HCT116 (cell line): Measurements from ENCODE around the gene DVL1. TPM values are rescaled to one million over a fixed set of nuclear protein-coding genes. Genes with fewer than 3 reads are reported as not detected.
A peak's percentile ranks its signal among the peaks of the same experiment; 100 is the strongest.

ENCODE experiments used
- ATAC-seq: fragments of 200-7000 bp; cut with Tn5 transposase; 2 replicates; pipeline ENCODE4 v1.9.1; 2020; ENCODE audit warnings: mild to moderate bottlenecking, moderate library complexity
- BruUV-seq: library from RNA; stranded (reverse); fragments of 400-500 nt; replicated peaks from 2 replicates; lab custom pipeline; 2021; lab: Mats Ljungman, UMichigan
- CTCF ChIA-PET: fragments of 300-600 bp; sonication (Branson Sonifier 250); formaldehyde crosslinking; loops from one replicate; lab custom pipeline; 2021; ENCODE audit warnings: antibody characterized with exemption; lab: Charles Lee
- POLR2A ChIA-PET: fragments of 300-600, 350-600 bp; sonication (Branson Sonifier 250); formaldehyde crosslinking; loops from one replicate; lab custom pipeline; 2021; ENCODE audit warnings: antibody characterized with exemption; lab: Charles Lee
- RAD21 ChIA-PET, 2 experiments: fragments of 300-600 bp; sonication (Branson Sonifier 250); formaldehyde crosslinking; loops; one replicate each; lab custom pipeline; 2023; ENCODE audit warnings: low total read pairs in 2 of 2; ENCODE audit not compliant: uncharacterized antibody in 2 of 2, unreplicated experiment in 2 of 2, low non-redundant PET in 1 of 2; lab: Charles Lee
- DNase-seq: peaks from one replicate; pipeline ENCODE4 v3.0.0-alpha.2; 2010; ENCODE audit warnings: low read depth, low spot score
- H2AFZ ChIP-seq: fragments of 200-600 bp; shearing (Covaris generic), sonication (generic); 2 replicates; pipeline ENCODE4 v1.6.1; 2017; ENCODE audit warnings: low read depth, mixed run types, mixed read lengths, antibody characterized with exemption, low read length; ENCODE audit not compliant: poor library complexity, severe bottlenecking
- H3K27ac ChIP-seq: 2 replicates; pipeline ENCODE4 v1.5.1; 2012; ENCODE audit warnings: low read depth, low read length
- H3K27me3 ChIP-seq: fragments of 200-600 bp; sonication (generic); 2 replicates; pipeline ENCODE4 v1.6.1; 2016; ENCODE audit warnings: mixed run types, low read length, mixed read lengths; ENCODE audit not compliant: insufficient read depth
- H3K36me3 ChIP-seq, 2 experiments: fragments of 200-500 bp in 1 of 2; fragments of 200-600 bp in 1 of 2; sonication (Bioruptor generic) in 1 of 2; sonication (generic) in 1 of 2; 2 replicates each; pipeline versions ENCODE4 v1.5.1 to v1.6.1; 2014 to 2016; ENCODE audit warnings: low read length in 2 of 2, inconsistent platforms in 1 of 2, mixed read lengths in 1 of 2, mixed run types in 1 of 2; ENCODE audit not compliant: insufficient read depth in 2 of 2, control insufficient read depth in 1 of 2
- H3K4me1 ChIP-seq, 2 experiments: fragments of 200-600 bp in 1 of 2; sonication (generic) in 1 of 2; 2 replicates each; pipeline versions ENCODE4 v1.5.1 to v1.6.1; 2012 to 2017; ENCODE audit warnings: low read length in 2 of 2, inconsistent platforms in 1 of 2, mild to moderate bottlenecking in 1 of 2, mixed read lengths in 1 of 2, mixed run types in 1 of 2, moderate library complexity in 1 of 2; ENCODE audit not compliant: insufficient read depth in 2 of 2, control insufficient read depth in 1 of 2
- H3K4me2 ChIP-seq: fragments of 200-600 bp; sonication (generic); 2 replicates; pipeline ENCODE4 v1.6.1; 2017; ENCODE audit warnings: mixed run types, low read length, mixed read lengths
- H3K4me3 ChIP-seq, 2 experiments: fragments of 200-600 bp in 1 of 2; sonication (generic) in 1 of 2; replicated peaks in 1 of 2; 2 replicates each; pipeline ENCODE4 v1.5.1; 2011 to 2016; ENCODE audit warnings: low read length in 2 of 2, control low read depth in 1 of 2, low read depth in 1 of 2, mild to moderate bottlenecking in 1 of 2, mixed read lengths in 1 of 2, mixed run types in 1 of 2
- H3K79me2 ChIP-seq: fragments of 200-600 bp; sonication (generic); 2 replicates; pipeline ENCODE4 v1.6.1; 2017; ENCODE audit warnings: mild to moderate bottlenecking, mixed run types, low read length, moderate library complexity, mixed read lengths; ENCODE audit not compliant: insufficient read depth
- H3K9ac ChIP-seq: fragments of 200-600 bp; sonication (generic); 2 replicates; pipeline ENCODE4 v1.6.1; 2016; ENCODE audit warnings: low read length, mixed read lengths
- H3K9me2 ChIP-seq: fragments of 200-600 bp; sonication (generic), shearing (Covaris generic); 2 replicates; pipeline ENCODE4 v1.6.1; 2017; ENCODE audit warnings: mixed run types, mild to moderate bottlenecking, moderate library complexity; ENCODE audit not compliant: insufficient read depth
- H3K9me3 ChIP-seq, 2 experiments: fragments of 200-500 bp in 1 of 2; fragments of 200-600 bp in 1 of 2; sonication (Bioruptor generic) in 1 of 2; sonication (generic) in 1 of 2; 2 replicates each; pipeline ENCODE4 v1.6.1; 2014 to 2017; ENCODE audit warnings: low read length in 2 of 2, mixed read lengths in 2 of 2, inconsistent platforms in 1 of 2, low read depth in 1 of 2, mild to moderate bottlenecking in 1 of 2, mixed run types in 1 of 2, moderate library complexity in 1 of 2; ENCODE audit not compliant: control insufficient read depth in 1 of 2, insufficient read depth in 1 of 2
- H4K20me1 ChIP-seq: fragments of 200-600 bp; sonication (generic), shearing (Covaris generic); 2 replicates; pipeline ENCODE4 v1.6.1; 2017; ENCODE audit warnings: mixed run types, mild to moderate bottlenecking, moderate library complexity; ENCODE audit not compliant: insufficient read depth
- CEBPB ChIP-seq: IDR thresholded peaks from 2 replicates; pipeline ENCODE4 v1.6.1; 2012; ENCODE audit warnings: low read depth
- EGR1 ChIP-seq: IDR thresholded peaks from 2 replicates; pipeline ENCODE4 v1.6.1; 2012; ENCODE audit warnings: low read depth
- ELF1 ChIP-seq: IDR thresholded peaks from 2 replicates; pipeline ENCODE4 v1.6.1; 2012; ENCODE audit warnings: low read depth, borderline replicate concordance
- EZH2 ChIP-seq: fragments of 200-600 bp; sonication (generic); IDR thresholded peaks from 2 replicates; pipeline ENCODE4 v1.6.1; 2017; ENCODE audit warnings: antibody characterized with exemption, mixed run types
- EZH2phosphoT487 ChIP-seq: fragments of 200-600 bp; IDR thresholded peaks from 2 replicates; pipeline ENCODE4 v1.6.1; 2018; ENCODE audit warnings: antibody characterized with exemption, borderline replicate concordance
- FOSL1 ChIP-seq: IDR thresholded peaks from 2 replicates; pipeline ENCODE4 v1.6.1; 2012; ENCODE audit warnings: low read depth
- JUND ChIP-seq: IDR thresholded peaks from 2 replicates; pipeline ENCODE4 v1.6.1; 2012
- POLR2A ChIP-seq: IDR thresholded peaks from 2 replicates; pipeline ENCODE4 v1.7.0; 2011; ENCODE audit warnings: borderline replicate concordance; ENCODE audit not compliant: insufficient read depth, insufficient read length; ENCODE audit errors: extremely low read depth
- RAD21 ChIP-seq: IDR thresholded peaks from 2 replicates; pipeline ENCODE4 v1.6.1; 2012; ENCODE audit warnings: low read depth, mild to moderate bottlenecking
- SIN3A ChIP-seq: IDR thresholded peaks from 2 replicates; pipeline ENCODE4 v1.6.1; 2012; ENCODE audit warnings: low read depth
- SP1 ChIP-seq: IDR thresholded peaks from 2 replicates; pipeline ENCODE4 v1.6.1; 2012; ENCODE audit warnings: low read depth
- TCF7L2 ChIP-seq: IDR thresholded peaks from 2 replicates; pipeline ENCODE4 v1.7.0; 2011; ENCODE audit warnings: borderline replicate concordance, inconsistent platforms; ENCODE audit not compliant: insufficient read depth, insufficient read length; ENCODE audit errors: extremely low read depth
- YY1 ChIP-seq: IDR thresholded peaks from 2 replicates; pipeline ENCODE4 v1.6.1; 2011; ENCODE audit warnings: low read length, low read depth, moderate library complexity, mild to moderate bottlenecking; ENCODE audit not compliant: insufficient replicate concordance; ENCODE audit errors: extremely low read depth
- ZFX ChIP-seq: fragments of 450-650 bp; IDR thresholded peaks from 2 replicates; pipeline ENCODE4 v1.6.1; 2017
- intact Hi-C: fragments of 100-400 bp; cut with micrococcal nuclease; formaldehyde crosslinking; loops from 2 replicates; pipeline ENCODE4 v1.10.0; 2022
- total RNA-seq: library from RNA; stranded (reverse); gene quantifications from one replicate; pipeline ENCODE4 v1.2.1, GENCODE V29; 2021; ENCODE audit not compliant: unreplicated experiment
- TF ChIP-seq, protein P1 (sequence below): IDR thresholded peaks from 2 replicates; pipeline ENCODE4 v1.6.1; 2012
- TF ChIP-seq, protein P2 (sequence below): IDR thresholded peaks from 2 replicates; pipeline ENCODE4 v1.6.1; 2012; ENCODE audit warnings: low read depth
- TF ChIP-seq, protein P3 (sequence below): IDR thresholded peaks from 2 replicates; pipeline ENCODE4 v1.6.1; 2012

Gene DVL1
- total RNA-seq, 1 experiment from 2014 or later = 160 TPM

DNA sequence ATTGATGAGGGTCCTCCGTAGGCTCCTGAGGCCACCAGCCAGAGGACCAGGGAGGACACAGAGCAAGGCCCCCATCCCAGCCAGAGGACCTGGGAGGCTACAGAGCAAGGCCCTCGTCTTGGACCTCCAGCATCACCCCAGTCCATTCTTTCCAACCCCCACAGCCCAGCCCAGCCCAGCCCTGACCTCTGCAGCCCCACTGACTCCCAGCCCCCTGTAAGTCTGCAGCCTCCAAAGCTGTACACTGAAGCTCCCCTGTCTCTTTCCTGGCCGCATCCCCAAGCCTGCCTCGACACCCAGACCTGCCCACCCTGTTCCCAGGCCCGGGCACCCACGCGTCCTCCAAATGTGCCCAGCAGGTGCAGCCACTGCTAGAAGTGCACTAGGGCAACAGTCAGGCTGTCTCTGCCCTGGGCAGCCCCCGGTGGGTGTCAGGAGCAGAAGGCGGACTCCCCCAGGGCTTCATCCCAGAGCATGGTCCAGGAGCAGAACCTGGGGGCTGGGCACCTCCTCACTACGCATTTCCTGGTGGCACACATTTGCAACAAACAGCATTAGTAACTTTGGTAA lies 2.1 kb downstream of the DVL1 start:
- no peaks in the 10 kb centered on the region for H3K27me3 ChIP-seq
- DNase-seq = no peak
- H3K79me2 ChIP-seq = peaks cover 65% of the 10 kb centered on the region
- TF ChIP-seq RAD21 = no peak
- TF ChIP-seq FOSL1 = no peak
- TF ChIP-seq SP1 = no peak
- TF ChIP-seq EZH2 = no peak
- no peak for TF ChIP-seq POLR2A
- no peak for TF ChIP-seq ELF1
- TF ChIP-seq, protein P1, sequence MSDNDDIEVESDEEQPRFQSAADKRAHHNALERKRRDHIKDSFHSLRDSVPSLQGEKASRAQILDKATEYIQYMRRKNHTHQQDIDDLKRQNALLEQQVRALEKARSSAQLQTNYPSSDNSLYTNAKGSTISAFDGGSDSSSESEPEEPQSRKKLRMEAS = no peak
- TF ChIP-seq TCF7L2 = no peak
- H3K4me2 ChIP-seq = peak overlapping the region; percentile 96
- no peak for ATAC-seq
- H3K27ac ChIP-seq = peak overlapping the region; percentile 100
- ChIA-PET CTCF (no interaction called here), RAD21 (no interaction called here), POLR2A (interaction anchor here (0.6 to 1.2 kb wide), 2 partner anchors 9 to 405 kb away, joined by 3 to 4 read pairs; no protein-coding TSS in a partner anchor)
- H3K9me3 ChIP-seq = no peaks in the 10 kb centered on the region
- H2AFZ ChIP-seq = no peak overlapping the region
- H3K36me3 ChIP-seq = no peaks in the 10 kb centered on the region
- intact Hi-C loops = loop anchor here (5.0 to 10.0 kb wide), 3 partner anchors 40 to 275 kb away; partner anchors contain the start of genes ACAP3, MIB2, PUSL1 and RNF223
- peak overlapping the region; percentile 76 for H3K9ac ChIP-seq
- no peaks in the 10 kb centered on the region for H3K9me2 ChIP-seq
- H3K4me1 ChIP-seq = peaks cover 43 to 64% of the 10 kb centered on the region in 2 experiments
- no TSS peak for BruUV-seq
- H4K20me1 ChIP-seq = no peaks in the 10 kb centered on the region
- H3K4me3 ChIP-seq = peak overlapping the region; percentile 80 to 87

GRCh38 chr1:1346501-1346890 lies 2.7 kb downstream of the DVL1 start:
- BruUV-seq = TSS peak; percentile 54
- Histone ChIP-seq H3K27ac (peak overlapping the region; percentile 100), H3K9ac (peak overlapping the region; percentile 76), H4K20me1 (no peaks in the 10 kb centered on the region), H3K4me1 (peaks cover 41 to 58% of the 10 kb centered on the region in 2 experiments), H2AFZ (no peak overlapping the region), H3K79me2 (peaks cover 71% of the 10 kb centered on the region), H3K27me3 (no peaks in the 10 kb centered on the region), H3K4me3 (peak overlapping the region; percentile 5 to 55; a peak in 1 of 4 replicates), H3K9me2 (no peaks in the 10 kb centered on the region), H3K9me3 (no peaks in the 10 kb centered on the region), H3K36me3 (peaks cover under 1 to 6% of the 10 kb centered on the region in 2 experiments; a peak in 2 of 4 replicates), H3K4me2 (peak overlapping the region; percentile 96)
- ATAC-seq = no peak
- ChIA-PET RAD21 (no interaction called here), POLR2A (no interaction called here), CTCF (interaction anchor here (1.3 kb wide), 1 partner anchor 29 kb away, joined by 3 read pairs; the partner anchor contains the start of gene AURKAIP1)
- no peak for DNase-seq
- intact Hi-C loops = loop anchor here (5.0 to 10.0 kb wide), 3 partner anchors 39 to 274 kb away; partner anchors contain the start of genes ACAP3, MIB2, PUSL1 and RNF223
- TF ChIP-seq SIN3A (no peak), JUND (no peak), EZH2phosphoT487 (no peak), FOSL1 (no peak), YY1 (no peak), EGR1 (no peak), CEBPB (no peak), ZFX (no peak), TCF7L2 (no peak)
- TF ChIP-seq, protein P1 = no peak
- TF ChIP-seq, protein P2, sequence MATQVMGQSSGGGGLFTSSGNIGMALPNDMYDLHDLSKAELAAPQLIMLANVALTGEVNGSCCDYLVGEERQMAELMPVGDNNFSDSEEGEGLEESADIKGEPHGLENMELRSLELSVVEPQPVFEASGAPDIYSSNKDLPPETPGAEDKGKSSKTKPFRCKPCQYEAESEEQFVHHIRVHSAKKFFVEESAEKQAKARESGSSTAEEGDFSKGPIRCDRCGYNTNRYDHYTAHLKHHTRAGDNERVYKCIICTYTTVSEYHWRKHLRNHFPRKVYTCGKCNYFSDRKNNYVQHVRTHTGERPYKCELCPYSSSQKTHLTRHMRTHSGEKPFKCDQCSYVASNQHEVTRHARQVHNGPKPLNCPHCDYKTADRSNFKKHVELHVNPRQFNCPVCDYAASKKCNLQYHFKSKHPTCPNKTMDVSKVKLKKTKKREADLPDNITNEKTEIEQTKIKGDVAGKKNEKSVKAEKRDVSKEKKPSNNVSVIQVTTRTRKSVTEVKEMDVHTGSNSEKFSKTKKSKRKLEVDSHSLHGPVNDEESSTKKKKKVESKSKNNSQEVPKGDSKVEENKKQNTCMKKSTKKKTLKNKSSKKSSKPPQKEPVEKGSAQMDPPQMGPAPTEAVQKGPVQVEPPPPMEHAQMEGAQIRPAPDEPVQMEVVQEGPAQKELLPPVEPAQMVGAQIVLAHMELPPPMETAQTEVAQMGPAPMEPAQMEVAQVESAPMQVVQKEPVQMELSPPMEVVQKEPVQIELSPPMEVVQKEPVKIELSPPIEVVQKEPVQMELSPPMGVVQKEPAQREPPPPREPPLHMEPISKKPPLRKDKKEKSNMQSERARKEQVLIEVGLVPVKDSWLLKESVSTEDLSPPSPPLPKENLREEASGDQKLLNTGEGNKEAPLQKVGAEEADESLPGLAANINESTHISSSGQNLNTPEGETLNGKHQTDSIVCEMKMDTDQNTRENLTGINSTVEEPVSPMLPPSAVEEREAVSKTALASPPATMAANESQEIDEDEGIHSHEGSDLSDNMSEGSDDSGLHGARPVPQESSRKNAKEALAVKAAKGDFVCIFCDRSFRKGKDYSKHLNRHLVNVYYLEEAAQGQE = no peak
- TF ChIP-seq, protein P3, sequence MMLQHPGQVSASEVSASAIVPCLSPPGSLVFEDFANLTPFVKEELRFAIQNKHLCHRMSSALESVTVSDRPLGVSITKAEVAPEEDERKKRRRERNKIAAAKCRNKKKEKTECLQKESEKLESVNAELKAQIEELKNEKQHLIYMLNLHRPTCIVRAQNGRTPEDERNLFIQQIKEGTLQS = no peak
